A673 (cell line): ENCODE data around the gene ALX4. TPM values are rescaled to one million over a fixed set of nuclear protein-coding genes. Genes with fewer than 3 reads are reported as not detected.

Source experiments
- BruUV-seq: library from RNA; stranded (reverse); fragments of 400-500 nt; replicated peaks from 2 replicates; lab custom pipeline; 2021; lab: Mats Ljungman, UMichigan
- CTCF ChIA-PET: fragments of 300-600 bp; sonication (Branson Sonifier 250); formaldehyde crosslinking; loops from one replicate; lab custom pipeline; 2022; ENCODE audit warnings: antibody characterized with exemption; lab: Charles Lee
- POLR2A ChIA-PET: fragments of 300-600 bp; sonication (Branson Sonifier 250); formaldehyde crosslinking; loops from one replicate; lab custom pipeline; 2022; ENCODE audit warnings: antibody characterized with exemption; ENCODE audit not compliant: low non-redundant PET; lab: Charles Lee
- DNase-seq: peaks from one replicate; pipeline ENCODE4 v3.0.0-alpha.2; 2015; ENCODE audit warnings: low spot score
- H3K27ac ChIP-seq: fragments of 200-600 bp; sonication (generic); 2 replicates; pipeline ENCODE4 v1.5.1; 2016; ENCODE audit warnings: mixed run types, low read depth, mild to moderate bottlenecking, mixed read lengths, antibody characterized with exemption, low read length; ENCODE audit not compliant: poor library complexity, severe bottlenecking
- H3K27me3 ChIP-seq: fragments of 200-600 bp; sonication (generic); replicated peaks from 2 replicates; pipeline ENCODE4 v1.6.1; 2017; ENCODE audit warnings: mixed run types, low read depth, mild to moderate bottlenecking, mixed read lengths, antibody characterized with exemption, low read length; ENCODE audit not compliant: insufficient read depth, poor library complexity
- H3K36me3 ChIP-seq: fragments of 200-600 bp; sonication (generic); 2 replicates; pipeline ENCODE4 v1.6.1; 2016; ENCODE audit warnings: mixed run types, mild to moderate bottlenecking, mixed read lengths, antibody characterized with exemption, low read length; ENCODE audit not compliant: insufficient read depth, poor library complexity, severe bottlenecking
- H3K4me1 ChIP-seq: fragments of 200-600 bp; sonication (generic); 2 replicates; pipeline ENCODE4 v1.6.1; 2017; ENCODE audit warnings: mixed run types, mild to moderate bottlenecking, mixed read lengths, antibody characterized with exemption, low read length; ENCODE audit not compliant: insufficient read depth, poor library complexity, severe bottlenecking
- H3K4me3 ChIP-seq: fragments of 200-600 bp; sonication (generic); 2 replicates; pipeline ENCODE4 v1.5.1; 2016; ENCODE audit warnings: low read depth, mixed run types, mild to moderate bottlenecking, mixed read lengths, low read length; ENCODE audit not compliant: poor library complexity, severe bottlenecking
- H3K9me3 ChIP-seq: fragments of 200-600 bp; sonication (generic); 2 replicates; pipeline ENCODE4 v1.6.1; 2016; ENCODE audit warnings: mixed run types, low read depth, mild to moderate bottlenecking, mixed read lengths, antibody characterized with exemption, low read length; ENCODE audit not compliant: poor library complexity, severe bottlenecking
- CTCF ChIP-seq: fragments of 300-800, 200-600 bp; sonication (generic); conservative IDR thresholded peaks from 2 replicates; pipeline ENCODE4 v1.5.1; 2017; ENCODE audit warnings: low read depth, mild to moderate bottlenecking, antibody characterized with exemption, low read length, moderate library complexity, mixed read lengths
- EZH2 ChIP-seq: fragments of 200-600 bp; sonication (generic); IDR thresholded peaks from 2 replicates; pipeline ENCODE4 v1.6.1; 2017; ENCODE audit warnings: borderline replicate concordance, low read depth, mild to moderate bottlenecking, mixed read lengths, antibody characterized with exemption, low read length; ENCODE audit not compliant: poor library complexity, severe bottlenecking
- intact Hi-C: fragments of 100-400 bp; cut with micrococcal nuclease; formaldehyde crosslinking; loops from one replicate; pipeline ENCODE4 v1.10.0; 2022; ENCODE audit not compliant: unreplicated experiment
- total RNA-seq: library from RNA; stranded (reverse); gene quantifications from 2 replicates; pipeline ENCODE4 v1.2.3, GENCODE V29; 2021

The ALX4 gene
- total RNA-seq, 1 experiment from 2014 or later, result 135 TPM

GRCh38 chr11:44275961-44276550 is 33.9 kb downstream of the ALX4 start:
- no TSS peak for BruUV-seq
- no peaks in the 10 kb centered on the region for H3K27me3 ChIP-seq
- H3K4me1 ChIP-seq, result no peaks in the 10 kb centered on the region
- POLR2A ChIA-PET, result no interaction called here
- DNase-seq, result no peak
- H3K27ac ChIP-seq, result no peak overlapping the region
- CTCF ChIA-PET, result interaction anchor here (1.0 kb wide), 1 partner anchor 10 kb away, joined by 5 read pairs; no protein-coding TSS in a partner anchor
- TF ChIP-seq EZH2, result no peak
- TF ChIP-seq CTCF, result no peak
- peaks cover 85% of the 10 kb centered on the region for H3K36me3 ChIP-seq
- no peak overlapping the region for H3K4me3 ChIP-seq
- intact Hi-C loops, result no loop called here
- no peaks in the 10 kb centered on the region for H3K9me3 ChIP-seq

- intact Hi-C loops, result no loop called here
- ChIA-PET POLR2A (no interaction called here), CTCF (no interaction called here)
- BruUV-seq, result no TSS peak
- H3K36me3 ChIP-seq, result peaks cover 85% of the 10 kb centered on the region
- no peak for DNase-seq
- H3K9me3 ChIP-seq, result no peaks in the 10 kb centered on the region
- no peak overlapping the region for H3K27ac ChIP-seq
- H3K4me3 ChIP-seq, result no peak overlapping the region
- TF ChIP-seq EZH2 (no peak), CTCF (no peak)
- no peaks in the 10 kb centered on the region for H3K27me3 ChIP-seq
- no peaks in the 10 kb centered on the region for H3K4me1 ChIP-seq
Measured at GRCh38 chr11:44275241-44275640, 34.7 kb downstream of the ALX4 start.

GRCh38 chr11:44274404-44274803 is 35.5 kb downstream of the ALX4 start:
- DNase-seq, result no peak
- intact Hi-C loops, result no loop called here
- Histone ChIP-seq H3K27ac (no peak overlapping the region), H3K27me3 (no peaks in the 10 kb centered on the region), H3K4me3 (no peak overlapping the region), H3K4me1 (no peaks in the 10 kb centered on the region), H3K9me3 (no peaks in the 10 kb centered on the region), H3K36me3 (peaks cover 91% of the 10 kb centered on the region)
- TF ChIP-seq EZH2 (no peak), CTCF (no peak)
- ChIA-PET POLR2A (no interaction called here), CTCF (no interaction called here)
- BruUV-seq, result TSS peak; percentile 42
